ENCODE results near the gene TMEM37.

Gene TMEM37

DNA sequence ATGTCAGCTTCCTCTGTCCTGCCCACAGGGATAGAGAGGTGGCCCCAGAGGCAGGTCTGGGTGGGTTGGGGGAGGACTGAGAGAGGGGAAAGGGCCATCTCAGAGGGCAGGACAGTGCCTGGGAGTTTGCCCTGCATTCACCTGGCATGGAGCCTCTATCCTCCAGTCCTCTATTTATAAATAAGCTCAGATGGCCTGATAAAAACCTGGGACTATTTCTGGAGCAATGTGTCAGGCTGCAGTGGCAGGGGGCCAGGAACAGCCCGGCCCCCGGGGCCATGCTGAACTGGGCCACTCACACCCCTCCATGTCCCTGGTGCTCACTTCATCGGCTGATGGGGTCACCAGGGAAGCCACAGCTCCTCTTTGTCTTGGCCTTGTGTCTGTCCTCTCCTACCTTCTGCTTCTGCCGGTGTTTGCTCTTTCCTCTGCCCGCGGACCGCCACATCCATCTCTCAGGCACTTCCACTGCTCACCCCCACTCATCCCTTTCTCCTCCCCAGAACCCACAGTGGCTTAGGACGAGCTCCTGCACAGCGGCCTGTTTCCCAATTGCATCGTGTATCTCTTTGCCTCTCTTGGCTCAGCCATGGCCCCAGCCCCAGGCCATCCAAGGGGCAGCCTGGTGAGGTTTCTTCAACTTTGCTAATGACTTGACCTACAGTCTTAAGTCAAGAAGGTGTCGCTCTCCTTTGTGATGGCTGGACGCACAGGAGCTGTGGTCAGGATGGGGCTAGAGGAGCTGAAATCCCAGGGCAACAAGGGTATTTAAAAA, 53.9 kb downstream of the TMEM37 start:
- no peak for DNase-seq (ENCODE audit: low read depth, low spot score)
- H3K4me3 ChIP-seq (ENCODE audit: low read length), result no peak overlapping the region

DNA sequence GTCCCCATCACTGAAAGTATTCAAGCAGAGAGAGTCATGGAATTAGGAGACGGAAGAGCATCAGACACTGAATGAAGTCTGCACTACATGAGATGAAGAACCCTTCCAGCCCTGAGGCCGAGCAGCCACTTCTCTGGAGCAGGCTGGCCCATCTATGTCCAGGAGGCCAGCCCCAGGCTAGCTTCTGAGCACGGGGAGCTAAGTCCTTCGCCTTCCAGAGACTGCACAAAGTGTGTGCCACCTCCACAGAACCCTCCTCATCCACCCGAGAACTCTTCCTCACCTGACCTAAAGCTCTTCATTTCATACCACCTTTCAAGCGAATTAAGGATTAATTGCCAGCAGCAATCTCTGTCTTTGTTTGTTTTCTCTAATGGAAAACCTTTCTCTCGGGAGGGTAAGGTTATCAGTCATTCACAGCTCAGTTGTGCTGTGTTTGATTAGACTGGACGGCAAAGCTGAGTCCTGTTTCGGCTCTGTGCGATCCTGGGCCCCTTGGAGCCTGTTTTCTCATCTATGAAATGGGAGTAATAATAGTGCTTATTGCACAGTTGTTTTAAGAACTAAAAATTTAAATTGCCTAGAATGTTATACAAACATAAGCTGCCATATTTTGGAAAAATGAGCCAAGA, 54.7 kb downstream of the TMEM37 start:
- no peak for DNase-seq (ENCODE audit: low read depth, low spot score)

DNA sequence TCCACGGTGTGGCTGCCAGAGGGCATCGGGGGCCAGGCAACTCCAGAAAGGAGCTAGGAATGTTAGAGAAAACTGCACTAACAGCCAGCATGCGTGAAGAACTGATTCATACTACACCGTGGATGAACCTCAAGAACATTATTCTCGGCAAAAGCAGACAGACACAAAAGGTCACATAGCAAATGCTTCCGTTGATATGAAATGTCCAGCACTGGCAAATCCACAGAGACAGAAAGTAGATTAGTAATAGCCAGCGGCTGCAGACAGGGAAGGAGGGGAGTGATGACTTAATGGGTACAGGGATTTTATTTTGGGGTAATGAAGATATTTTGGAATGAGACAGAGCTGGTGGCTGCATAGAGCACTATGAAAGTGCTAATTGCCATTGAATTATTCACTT, 55.2 kb downstream of the TMEM37 start:
- no peak overlapping the region for H3K4me3 ChIP-seq (ENCODE audit: low read length)
- DNase-seq (ENCODE audit: low read depth, low spot score), result no peak

More for the DNA sequence above, 54.7 kb downstream of the TMEM37 start:
- H3K4me3 ChIP-seq (ENCODE audit: low read length), result no peak overlapping the region

DNA sequence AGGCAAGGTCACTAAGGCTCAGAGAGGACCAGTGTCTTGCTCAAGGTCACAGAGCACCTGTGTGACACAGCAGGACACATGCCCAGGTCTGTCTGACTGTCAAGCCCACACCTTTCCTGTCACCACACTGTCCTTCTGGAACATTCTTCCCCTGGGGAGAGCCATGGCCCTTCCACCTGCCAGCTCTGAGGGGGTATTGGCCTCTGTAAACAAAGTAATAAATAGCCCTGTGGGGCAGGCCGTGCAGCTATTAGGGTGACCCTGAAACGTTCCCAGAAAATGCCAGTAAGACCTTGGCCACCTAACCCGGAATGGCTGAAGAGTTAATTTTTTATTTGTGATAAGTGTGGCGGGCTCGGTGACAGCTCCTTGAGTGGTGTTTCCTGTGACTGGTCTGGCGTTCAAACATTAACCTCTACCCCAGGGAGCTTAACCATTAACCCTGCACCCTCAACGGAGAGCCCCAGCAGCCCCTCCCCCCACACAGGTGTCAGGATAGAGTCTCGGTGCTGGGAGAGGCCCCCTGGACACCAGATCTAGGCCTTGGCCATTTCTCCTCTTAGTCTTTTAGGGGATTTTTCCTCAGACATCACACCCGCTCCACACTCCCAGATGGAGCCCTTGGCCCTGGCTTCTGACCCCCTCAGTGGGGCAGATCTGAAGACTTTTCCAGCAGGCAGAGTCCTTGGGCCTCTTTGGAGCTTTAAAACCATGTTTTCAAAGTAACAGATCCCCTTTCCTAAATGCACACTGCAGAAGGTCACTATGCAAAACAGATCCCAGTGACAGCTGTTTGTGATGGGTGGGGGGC, 56.0 kb downstream of the TMEM37 start:
- H3K4me3 ChIP-seq (ENCODE audit: low read length), result no peak overlapping the region
- no peak for DNase-seq (ENCODE audit: low read depth, low spot score)
